Epithelial cell of proximal tubule (primary cell): ENCODE measurements around the gene SLC4A3. TPM values are rescaled to one million over a fixed set of nuclear protein-coding genes. Genes with fewer than 3 reads are reported as not detected.

Experiments
- DNase-seq: peaks from one replicate; pipeline ENCODE4 v3.0.0-alpha.2; 2011; ENCODE audit warnings: low read depth
- H3K4me3 ChIP-seq: 2 replicates; pipeline ENCODE4 v1.5.1; 2011; ENCODE audit warnings: low read depth, mild to moderate bottlenecking, low read length
- CTCF ChIP-seq: conservative IDR thresholded peaks from 2 replicates; pipeline ENCODE4 v1.5.1; 2012; ENCODE audit warnings: low read depth, mild to moderate bottlenecking, low read length
- total RNA-seq: library from RNA; depleted of rRNA; stranded (reverse); fragments of >200 nt; gene quantifications from 2 replicates; pipeline ENCODE4 v1.2.3, GENCODE V29; 2015

Gene SLC4A3
- total RNA-seq, 1 donor from 2014 or later: 12.2 TPM

GRCh38 chr2:219612577-219613286 is 14.7 kb upstream of the SLC4A3 start:
- no peak overlapping the region for H3K4me3 ChIP-seq
- no peak for DNase-seq
- no peak for TF ChIP-seq CTCF

- DNase-seq: no peak
Measured at GRCh38 chr2:219613461-219614070, 13.9 kb upstream of the SLC4A3 start.

GRCh38 chr2:219614076-219614860 is 13.2 kb upstream of the SLC4A3 start:
- no peak overlapping the region for H3K4me3 ChIP-seq
- TF ChIP-seq CTCF: no peak
- no peak for DNase-seq

More at GRCh38 chr2:219613461-219614070, 13.9 kb upstream of the SLC4A3 start:
- no peak for TF ChIP-seq CTCF
- no peak overlapping the region for H3K4me3 ChIP-seq

GRCh38 chr2:219615036-219615435 is 12.4 kb upstream of the SLC4A3 start:
- no peak for TF ChIP-seq CTCF
- no peak overlapping the region for H3K4me3 ChIP-seq
- no peak for DNase-seq

GRCh38 chr2:219615894-219616293 is 11.5 kb upstream of the SLC4A3 start:
- no peak overlapping the region for H3K4me3 ChIP-seq
- no peak for TF ChIP-seq CTCF
- no peak for DNase-seq

GRCh38 chr2:219616550-219616949 is 10.9 kb upstream of the SLC4A3 start:
- H3K4me3 ChIP-seq: no peak overlapping the region
- no peak for TF ChIP-seq CTCF
- no peak for DNase-seq
